Measurements from ENCODE around the gene MGAT5.

MGAT5 gene

DNA sequence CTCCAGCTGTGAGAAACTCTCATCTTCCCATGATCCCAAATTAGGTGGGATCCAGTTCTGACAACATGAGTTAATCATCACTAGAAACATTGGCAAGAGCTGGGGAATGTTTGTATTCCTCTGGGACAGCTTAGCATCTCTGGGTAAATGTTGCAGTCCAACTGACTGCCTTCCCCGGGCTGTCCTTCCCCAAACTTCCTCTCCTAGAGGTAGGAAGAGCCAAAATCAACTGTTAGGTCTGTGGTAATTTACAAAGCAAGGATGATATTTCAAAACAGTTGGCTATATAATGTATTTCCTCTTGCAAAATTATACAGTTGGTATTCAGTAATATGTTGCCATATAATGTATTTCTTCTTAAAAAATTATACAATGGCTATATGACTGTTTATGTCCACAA, 148.5 kb downstream of the MGAT5 start:
- H3K4me1 Mint-ChIP-seq, result peaks cover 19 to 24% of the 10 kb centered on the region in 2 donors
- ATAC-seq (replicated peaks) (no peak), DNase-seq (no peak)
- H3K27ac Mint-ChIP-seq, result no peak overlapping the region
- H3K4me3 Mint-ChIP-seq, result no peak overlapping the region
- no peaks in the 10 kb centered on the region for H3K9me3 Mint-ChIP-seq
- H3K36me3 Mint-ChIP-seq, result peaks cover 19 to 50% of the 10 kb centered on the region in 2 donors
- H3K27me3 Mint-ChIP-seq, result no peaks in the 10 kb centered on the region

DNA sequence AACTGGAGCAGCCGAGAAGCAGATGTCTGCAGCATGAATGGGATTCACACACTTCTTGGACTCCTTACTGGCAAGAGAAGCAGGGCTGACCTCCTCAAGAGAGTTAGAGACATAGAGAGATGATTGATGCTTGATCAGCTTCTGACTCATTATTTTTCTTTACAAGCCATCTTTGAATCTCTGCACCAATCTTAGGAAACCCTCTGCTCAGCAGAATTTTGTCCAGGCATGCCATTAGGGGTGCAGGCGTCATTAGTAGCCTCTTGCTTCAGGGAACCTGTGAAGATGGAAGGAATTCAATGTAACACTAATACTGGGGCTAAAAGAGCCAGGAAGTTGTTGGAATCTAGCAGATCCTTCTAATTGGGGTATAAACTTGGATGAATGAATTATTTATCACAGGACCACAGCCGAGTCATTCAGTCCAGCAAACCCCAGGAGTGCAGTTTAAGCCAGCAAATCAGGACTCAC, 151.8 kb downstream of the MGAT5 start:
- Mint-ChIP-seq H3K36me3 (peaks cover 19 to 46% of the 10 kb centered on the region in 2 donors), H3K27me3 (no peaks in the 10 kb centered on the region), H3K4me3 (no peak overlapping the region), H3K4me1 (peaks cover 35 to 38% of the 10 kb centered on the region in 2 donors), H3K27ac (no peak overlapping the region), H3K9me3 (no peaks in the 10 kb centered on the region)
- ATAC-seq (replicated peaks) (no peak), DNase-seq (no peak)

DNA sequence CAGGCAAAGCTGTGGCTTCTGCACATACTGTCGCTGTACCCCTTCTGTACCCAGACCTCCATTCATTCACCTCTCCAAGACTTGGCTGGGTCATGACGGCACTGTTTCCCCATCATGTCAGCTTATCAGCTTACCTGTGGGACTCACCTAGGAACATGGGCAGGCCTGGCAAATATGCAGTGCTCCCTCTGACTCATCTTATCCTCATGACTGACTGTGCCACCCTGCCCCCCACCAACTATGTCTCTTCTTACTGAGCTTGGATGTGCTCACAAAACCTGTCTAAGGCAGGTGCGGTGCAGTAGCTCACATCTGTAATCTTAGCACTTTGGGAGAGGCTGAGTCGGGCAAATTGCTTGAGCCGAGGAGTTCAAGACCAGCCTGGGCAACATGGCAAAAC, 152.4 kb downstream of the MGAT5 start:
- peaks cover 39 to 42% of the 10 kb centered on the region in 2 donors for H3K4me1 Mint-ChIP-seq
- no peak for DNase-seq

DNA sequence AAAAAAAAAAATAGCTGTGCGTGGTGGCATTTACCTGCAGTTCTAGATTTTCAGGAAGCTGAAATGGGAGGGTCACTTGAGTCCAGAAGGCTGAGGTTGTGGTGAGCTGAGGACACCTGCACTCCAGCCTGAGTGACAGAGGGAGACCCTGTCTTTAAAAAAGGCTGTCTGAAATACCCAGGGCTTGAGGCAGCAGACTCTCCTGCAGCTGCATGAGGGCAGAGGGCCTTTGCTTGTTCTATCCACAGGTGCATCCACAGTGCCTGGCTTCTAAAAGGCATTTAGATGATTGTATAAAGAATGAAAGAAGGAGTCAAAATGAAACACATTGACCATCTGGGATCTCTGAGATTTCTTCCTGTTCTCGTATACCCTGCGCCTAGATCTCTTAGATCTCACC, 152.9 kb downstream of the MGAT5 start:
- Mint-ChIP-seq H3K4me3 (no peak overlapping the region), H3K4me1 (peaks cover 43 to 46% of the 10 kb centered on the region in 2 donors), H3K27ac (no peak overlapping the region), H3K36me3 (peaks cover 19 to 45% of the 10 kb centered on the region in 2 donors), H3K9me3 (no peaks in the 10 kb centered on the region), H3K27me3 (no peaks in the 10 kb centered on the region)
- no peak for ATAC-seq (replicated peaks)
- no peak for DNase-seq

More for the DNA sequence above, 152.4 kb downstream of the MGAT5 start:
- no peaks in the 10 kb centered on the region for H3K27me3 Mint-ChIP-seq
- no peak overlapping the region for H3K4me3 Mint-ChIP-seq
- peak overlapping the region; percentile 44 for H3K27ac Mint-ChIP-seq
- H3K9me3 Mint-ChIP-seq, result no peaks in the 10 kb centered on the region
- ATAC-seq (replicated peaks), result no peak
- H3K36me3 Mint-ChIP-seq, result peaks cover 19 to 45% of the 10 kb centered on the region in 2 donors

DNA sequence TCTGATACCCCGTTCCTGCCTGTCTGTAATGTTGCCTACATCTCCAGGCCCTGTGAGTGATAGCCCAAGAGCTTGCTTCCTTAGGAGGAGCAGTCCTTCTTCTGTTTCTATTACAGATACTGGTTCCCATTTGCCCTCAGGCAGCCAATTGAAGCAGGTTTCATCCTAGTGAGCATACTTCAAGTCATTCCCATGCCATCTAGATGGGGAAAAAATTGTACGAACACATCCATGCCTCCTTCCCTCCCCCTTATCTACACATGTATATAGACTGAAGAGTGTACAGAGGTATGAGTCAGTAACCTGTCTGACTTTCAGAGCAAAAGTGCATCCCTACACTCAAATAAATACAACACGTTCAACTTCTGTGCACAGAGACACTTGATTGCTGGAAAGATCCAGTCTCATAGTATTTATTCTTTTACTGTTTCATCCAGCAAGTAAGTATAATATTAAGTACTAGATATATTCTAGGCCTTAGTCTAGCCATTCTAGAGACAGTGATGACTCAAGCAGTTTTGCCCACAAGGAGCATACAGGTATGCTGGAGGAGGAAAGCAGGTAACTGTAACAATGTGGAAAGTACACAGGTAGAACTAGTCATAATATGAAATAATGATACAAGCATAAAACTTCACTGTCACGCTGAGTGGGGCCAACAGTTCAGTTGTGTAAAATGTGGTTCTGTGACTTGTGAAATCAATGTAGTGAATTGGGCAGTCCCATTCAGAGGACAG, 153.4 kb downstream of the MGAT5 start:
- ATAC-seq (replicated peaks) (no peak), DNase-seq (no peak)
- H3K36me3 Mint-ChIP-seq, result peaks cover 21 to 47% of the 10 kb centered on the region in 2 donors
- no peak overlapping the region for H3K27ac Mint-ChIP-seq
- no peak overlapping the region for H3K4me3 Mint-ChIP-seq
- peaks cover 46 to 52% of the 10 kb centered on the region in 2 donors for H3K4me1 Mint-ChIP-seq
- H3K27me3 Mint-ChIP-seq, result no peaks in the 10 kb centered on the region
- H3K9me3 Mint-ChIP-seq, result no peaks in the 10 kb centered on the region

DNA sequence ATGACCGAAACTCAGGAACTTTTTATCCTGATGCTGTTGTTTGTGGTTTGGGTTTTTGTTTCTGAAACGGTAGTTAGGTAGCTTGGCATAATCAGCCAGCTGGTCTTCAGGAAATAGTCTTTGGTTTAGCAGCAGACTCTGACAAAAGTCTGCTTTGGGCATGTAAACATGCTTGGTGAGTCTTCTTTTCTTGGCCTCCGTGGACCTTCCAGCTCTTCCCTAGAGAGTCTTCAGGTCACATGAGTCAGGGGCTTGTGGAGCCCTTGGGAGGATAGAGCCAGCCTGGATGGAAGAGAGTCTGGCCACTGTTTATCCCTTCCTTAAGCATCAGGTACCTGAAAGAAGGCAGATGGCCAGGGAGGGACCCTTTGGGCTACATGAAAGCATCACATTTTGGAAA, 154.5 kb downstream of the MGAT5 start:
- H3K36me3 Mint-ChIP-seq, result peaks cover 21 to 44% of the 10 kb centered on the region in 2 donors
- ATAC-seq (replicated peaks), result no peak
- no peaks in the 10 kb centered on the region for H3K27me3 Mint-ChIP-seq
- H3K27ac Mint-ChIP-seq, result peak overlapping the region; percentile 62
- no peak for DNase-seq
- H3K4me1 Mint-ChIP-seq, result peaks cover 46 to 53% of the 10 kb centered on the region in 2 donors
- H3K4me3 Mint-ChIP-seq, result no peak overlapping the region
- H3K9me3 Mint-ChIP-seq, result no peaks in the 10 kb centered on the region

DNA sequence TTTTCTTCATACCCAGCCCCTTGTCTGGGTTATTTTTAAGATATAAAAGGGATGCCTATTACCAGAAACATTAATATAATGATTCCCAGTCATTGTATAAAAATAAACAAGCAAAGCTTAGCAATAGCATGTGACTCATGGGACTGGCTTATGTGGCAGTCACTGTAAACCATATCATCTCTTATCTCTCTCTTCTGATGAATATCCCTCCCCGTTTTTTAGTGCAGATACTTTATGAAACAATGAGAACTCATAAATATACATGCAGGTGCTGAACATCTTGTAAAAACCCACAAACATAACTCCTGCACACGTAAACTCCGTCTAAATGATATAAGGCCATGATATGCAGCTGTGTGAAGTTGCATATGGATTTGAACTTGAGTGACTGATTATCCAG, 154.9 kb downstream of the MGAT5 start:
- Mint-ChIP-seq H3K4me3 (no peak overlapping the region), H3K4me1 (peaks cover 43 to 53% of the 10 kb centered on the region in 2 donors), H3K9me3 (no peaks in the 10 kb centered on the region), H3K36me3 (peaks cover 17 to 41% of the 10 kb centered on the region in 2 donors), H3K27me3 (no peaks in the 10 kb centered on the region), H3K27ac (no peak overlapping the region)
- ATAC-seq (replicated peaks) (no peak), DNase-seq (no peak)

DNA sequence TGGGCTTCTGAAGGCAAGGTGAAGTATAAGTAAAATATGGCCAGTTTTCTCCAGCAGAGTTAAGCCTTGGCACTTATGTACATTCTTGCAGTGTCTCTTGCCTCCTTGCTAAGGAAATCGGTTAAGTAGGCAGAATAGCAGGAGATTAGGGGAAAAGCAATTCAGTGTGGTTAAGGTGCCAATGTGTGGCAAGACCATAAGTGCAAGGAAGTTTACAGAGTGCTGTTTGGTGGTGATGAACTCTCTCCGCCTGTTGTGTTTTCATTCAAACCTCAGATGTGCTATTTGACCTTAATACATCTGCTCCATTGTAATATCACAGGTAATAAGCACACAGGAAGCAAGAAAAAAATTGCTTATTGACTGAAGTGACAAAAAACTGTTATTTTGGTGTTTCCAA, 156.1 kb downstream of the MGAT5 start:
- ATAC-seq (replicated peaks) (no peak), DNase-seq (no peak)
- Mint-ChIP-seq H3K4me1 (peaks cover 40 to 48% of the 10 kb centered on the region in 2 donors), H3K27ac (no peak overlapping the region), H3K9me3 (no peaks in the 10 kb centered on the region), H3K36me3 (peaks cover 11 to 40% of the 10 kb centered on the region in 2 donors), H3K27me3 (no peaks in the 10 kb centered on the region), H3K4me3 (no peak overlapping the region)

DNA sequence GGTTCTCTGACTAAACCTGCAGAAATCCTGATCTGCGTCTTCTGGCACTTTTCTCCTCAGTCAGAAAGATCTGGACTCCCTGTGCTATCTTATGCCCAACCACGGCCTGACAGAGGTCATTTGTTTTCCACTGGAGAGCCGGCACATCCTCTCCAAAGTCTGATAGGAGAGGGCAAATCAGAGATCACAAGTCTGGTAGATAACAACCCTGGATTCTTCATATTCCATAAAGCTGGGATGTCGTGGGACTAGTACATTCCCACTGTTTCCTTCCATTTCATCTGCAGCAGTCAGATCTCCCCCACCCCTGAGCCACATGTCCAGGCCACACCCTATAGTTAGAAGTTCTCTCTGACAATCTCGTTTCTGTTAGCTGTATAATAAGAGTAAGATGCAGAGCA, 157.0 kb downstream of the MGAT5 start:
- Mint-ChIP-seq H3K36me3 (peaks cover 11 to 44% of the 10 kb centered on the region in 2 donors), H3K4me3 (no peak overlapping the region)
- no peak for DNase-seq

DNA sequence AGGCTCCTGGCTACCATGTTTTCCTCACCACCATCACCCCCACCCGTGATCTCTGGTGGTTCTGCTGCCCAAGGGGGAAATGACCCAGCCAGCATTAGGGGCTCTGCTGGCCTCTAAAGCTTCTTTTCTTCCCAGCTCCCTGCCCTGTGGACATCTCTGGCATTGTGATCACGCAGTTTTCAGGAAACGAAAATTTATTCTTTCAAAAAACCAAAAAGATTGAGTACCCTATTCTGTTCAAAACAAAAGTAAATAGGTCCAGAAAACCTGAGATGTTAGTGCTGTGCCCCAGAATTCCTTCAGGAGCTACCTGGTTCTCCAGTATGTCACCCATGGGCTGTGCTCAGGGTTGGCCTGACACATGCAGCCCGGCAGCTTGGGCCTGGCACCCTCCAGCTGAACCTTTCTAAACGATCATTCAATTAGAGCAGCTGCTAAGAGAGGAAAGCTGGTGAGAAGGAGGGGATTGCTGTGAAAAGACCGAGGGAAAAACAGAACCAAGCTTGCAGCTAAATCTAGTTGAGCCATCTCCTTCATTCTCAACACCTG, 157.5 kb downstream of the MGAT5 start:
- Mint-ChIP-seq H3K4me3 (peak overlapping the region; percentile 46 to 50), H3K27me3 (no peaks in the 10 kb centered on the region), H3K36me3 (peaks cover 15 to 45% of the 10 kb centered on the region in 2 donors), H3K27ac (peak overlapping the region; percentile 79), H3K4me1 (peaks cover 41 to 48% of the 10 kb centered on the region in 2 donors), H3K9me3 (no peaks in the 10 kb centered on the region)
- DNase-seq (no peak), ATAC-seq (replicated peaks) (no peak)

More for the DNA sequence above, 157.0 kb downstream of the MGAT5 start:
- H3K4me1 Mint-ChIP-seq, result peaks cover 42 to 48% of the 10 kb centered on the region in 2 donors
- no peak for ATAC-seq (replicated peaks)
- no peaks in the 10 kb centered on the region for H3K27me3 Mint-ChIP-seq
- H3K27ac Mint-ChIP-seq, result no peak overlapping the region
- no peaks in the 10 kb centered on the region for H3K9me3 Mint-ChIP-seq

DNA sequence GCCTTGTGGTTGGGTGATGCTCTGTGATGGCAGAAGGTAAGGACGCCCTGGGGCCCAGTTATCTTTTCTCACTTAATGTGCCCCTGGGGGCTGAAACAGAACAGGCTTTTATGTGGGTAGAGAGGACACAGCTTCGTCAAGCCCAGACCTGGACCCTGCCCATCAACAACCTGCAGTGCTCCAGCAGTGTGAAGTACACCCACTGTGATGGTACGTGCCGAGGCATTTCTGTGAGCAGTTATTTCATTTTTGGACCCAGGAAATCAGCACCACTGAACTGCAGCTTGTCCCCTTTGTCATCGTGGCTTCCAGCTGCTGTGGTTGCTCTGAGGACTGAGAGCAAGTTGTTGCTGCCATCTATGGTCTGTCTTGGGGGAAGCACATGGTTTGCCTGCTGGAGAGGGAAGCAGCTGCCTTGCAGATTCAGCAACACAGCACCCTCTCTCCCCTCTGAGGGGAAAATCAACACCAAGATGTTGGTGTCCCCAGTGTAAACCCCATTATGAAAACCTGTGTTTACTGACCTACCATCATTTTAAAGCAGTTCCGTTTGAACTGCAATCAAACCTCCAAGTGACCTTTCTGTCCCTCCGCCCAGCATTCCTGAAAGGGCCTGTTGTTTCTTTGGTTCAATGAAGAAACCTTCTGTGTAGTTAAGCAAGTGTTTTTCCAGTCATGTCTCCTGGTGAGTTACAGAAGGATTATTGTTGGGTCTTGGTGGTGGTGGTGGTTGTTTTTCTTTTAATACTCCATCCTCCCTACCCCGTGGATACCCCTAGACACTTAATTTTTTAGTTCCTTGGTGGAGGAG, 158.2 kb downstream of the MGAT5 start:
- no peaks in the 10 kb centered on the region for H3K9me3 Mint-ChIP-seq
- ATAC-seq (replicated peaks) (peak; percentile 97 to 99), DNase-seq (peak; percentile 77)
- H3K4me1 Mint-ChIP-seq, result peaks cover 35 to 43% of the 10 kb centered on the region in 2 donors
- H3K36me3 Mint-ChIP-seq, result peaks cover 18 to 42% of the 10 kb centered on the region in 2 donors
- no peaks in the 10 kb centered on the region for H3K27me3 Mint-ChIP-seq
- peak overlapping the region; percentile 46 to 50 for H3K4me3 Mint-ChIP-seq
- H3K27ac Mint-ChIP-seq, result peak overlapping the region; percentile 81

DNA sequence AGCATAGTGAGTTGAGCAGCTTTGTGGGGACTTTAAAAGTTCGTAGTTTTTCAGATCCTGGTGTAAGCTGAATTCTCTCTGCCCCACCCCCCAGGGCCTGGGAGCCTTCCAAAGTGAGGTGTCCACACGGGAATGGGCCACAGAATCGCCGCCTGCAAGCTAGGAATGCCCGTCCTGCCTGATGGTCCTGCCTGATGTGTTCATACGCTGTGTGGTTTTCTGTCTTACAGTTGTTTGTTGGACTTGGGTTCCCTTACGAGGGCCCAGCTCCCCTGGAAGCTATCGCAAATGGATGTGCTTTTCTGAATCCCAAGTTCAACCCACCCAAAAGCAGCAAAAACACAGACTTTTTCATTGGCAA, 158.7 kb downstream of the MGAT5 start:
- DNase-seq, result no peak
- Mint-ChIP-seq H3K4me3 (no peak overlapping the region), H3K27ac (no peak overlapping the region), H3K9me3 (no peaks in the 10 kb centered on the region), H3K27me3 (no peaks in the 10 kb centered on the region), H3K36me3 (peaks cover 18 to 41% of the 10 kb centered on the region in 2 donors), H3K4me1 (peaks cover 34 to 40% of the 10 kb centered on the region in 2 donors)
- no peak for ATAC-seq (replicated peaks)

DNA sequence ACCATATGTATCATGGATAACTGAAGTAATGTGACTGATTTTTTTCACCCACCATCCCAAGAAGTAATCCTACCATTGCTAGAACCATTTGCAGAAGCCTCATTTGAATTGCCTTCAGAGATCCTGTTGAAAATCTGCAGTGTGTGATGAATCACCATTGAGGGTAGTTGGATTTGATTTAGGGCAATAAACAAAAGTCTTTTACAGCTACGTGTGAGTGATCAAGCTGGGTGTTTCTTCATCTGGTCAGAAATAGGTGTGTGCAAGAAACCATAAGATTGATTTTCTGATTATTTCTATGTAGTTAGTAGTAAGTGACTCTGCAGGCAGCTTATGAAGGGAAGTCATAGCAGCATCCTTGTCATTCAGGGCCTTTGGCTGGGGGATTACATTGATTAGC, 159.6 kb downstream of the MGAT5 start:
- H3K4me3 Mint-ChIP-seq, result no peak overlapping the region
- ATAC-seq (replicated peaks), result no peak
- no peak for DNase-seq
- H3K9me3 Mint-ChIP-seq, result no peaks in the 10 kb centered on the region
- no peaks in the 10 kb centered on the region for H3K27me3 Mint-ChIP-seq
- peaks cover 28 to 33% of the 10 kb centered on the region in 2 donors for H3K4me1 Mint-ChIP-seq
- peaks cover 22 to 36% of the 10 kb centered on the region in 2 donors for H3K36me3 Mint-ChIP-seq
- H3K27ac Mint-ChIP-seq, result no peak overlapping the region

DNA sequence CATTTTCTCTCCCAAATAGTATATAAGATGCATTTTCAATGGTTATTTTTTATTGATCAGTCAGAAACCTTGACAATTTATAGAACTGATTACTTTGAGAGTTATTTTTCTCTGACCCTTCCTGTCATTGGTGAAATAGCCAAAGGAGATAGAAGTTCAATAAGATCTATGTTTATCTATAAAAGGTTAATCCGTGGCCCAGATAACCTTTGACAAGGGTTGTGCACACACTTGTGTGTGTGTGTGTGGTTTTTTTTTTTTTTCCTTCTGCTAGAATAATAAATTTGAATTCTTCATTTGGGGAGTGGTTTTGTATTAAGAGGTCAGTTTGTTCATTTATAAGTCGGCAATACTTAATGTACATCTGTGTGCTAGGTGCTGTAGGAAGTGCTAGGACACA, 160.0 kb downstream of the MGAT5 start:
- ATAC-seq (replicated peaks) (no peak), DNase-seq (no peak)
- Mint-ChIP-seq H3K27ac (no peak overlapping the region), H3K4me3 (no peak overlapping the region), H3K36me3 (peaks cover 23 to 38% of the 10 kb centered on the region in 2 donors), H3K27me3 (no peaks in the 10 kb centered on the region), H3K9me3 (no peaks in the 10 kb centered on the region), H3K4me1 (peaks cover 25 to 28% of the 10 kb centered on the region in 2 donors)
